HCT116 (cell line): Measurements from ENCODE around the gene NUDT4B. TPM values are rescaled to one million over a fixed set of nuclear protein-coding genes. Genes with fewer than 3 reads are reported as not detected.
"Not testable (repeated sequence)": the region's sequence is repeated elsewhere in the genome, so short reads cannot be mapped to it uniquely, and the experiment has no call there.

Experiments
- ATAC-seq: fragments of 200-7000 bp; cut with Tn5 transposase; 2 replicates; pipeline ENCODE4 v1.9.1; 2020; ENCODE audit warnings: mild to moderate bottlenecking, moderate library complexity
- BruUV-seq: library from RNA; stranded (reverse); fragments of 400-500 nt; replicated peaks from 2 replicates; lab custom pipeline; 2021; lab: Mats Ljungman, UMichigan
- CTCF ChIA-PET: fragments of 300-600 bp; sonication (Branson Sonifier 250); formaldehyde crosslinking; loops from one replicate; lab custom pipeline; 2021; ENCODE audit warnings: antibody characterized with exemption; lab: Charles Lee
- POLR2A ChIA-PET: fragments of 300-600, 350-600 bp; sonication (Branson Sonifier 250); formaldehyde crosslinking; loops from one replicate; lab custom pipeline; 2021; ENCODE audit warnings: antibody characterized with exemption; lab: Charles Lee
- RAD21 ChIA-PET, 2 experiments: fragments of 300-600 bp; sonication (Branson Sonifier 250); formaldehyde crosslinking; loops; one replicate each; lab custom pipeline; 2023; ENCODE audit warnings: low total read pairs in 2 of 2; ENCODE audit not compliant: uncharacterized antibody in 2 of 2, unreplicated experiment in 2 of 2, low non-redundant PET in 1 of 2; lab: Charles Lee
- DNase-seq: peaks from one replicate; pipeline ENCODE4 v3.0.0-alpha.2; 2010; ENCODE audit warnings: low read depth, low spot score
- H2AFZ ChIP-seq: fragments of 200-600 bp; shearing (Covaris generic), sonication (generic); 2 replicates; pipeline ENCODE4 v1.6.1; 2017; ENCODE audit warnings: low read depth, mixed run types, mixed read lengths, antibody characterized with exemption, low read length; ENCODE audit not compliant: poor library complexity, severe bottlenecking
- H3K27ac ChIP-seq: 2 replicates; pipeline ENCODE4 v1.5.1; 2012; ENCODE audit warnings: low read depth, low read length
- H3K27me3 ChIP-seq: fragments of 200-600 bp; sonication (generic); 2 replicates; pipeline ENCODE4 v1.6.1; 2016; ENCODE audit warnings: mixed run types, low read length, mixed read lengths; ENCODE audit not compliant: insufficient read depth
- H3K36me3 ChIP-seq, 2 experiments: fragments of 200-500 bp in 1 of 2; fragments of 200-600 bp in 1 of 2; sonication (Bioruptor generic) in 1 of 2; sonication (generic) in 1 of 2; 2 replicates each; pipeline versions ENCODE4 v1.5.1 to v1.6.1; 2014 to 2016; ENCODE audit warnings: low read length in 2 of 2, inconsistent platforms in 1 of 2, mixed read lengths in 1 of 2, mixed run types in 1 of 2; ENCODE audit not compliant: insufficient read depth in 2 of 2, control insufficient read depth in 1 of 2
- H3K4me1 ChIP-seq, 2 experiments: fragments of 200-600 bp in 1 of 2; sonication (generic) in 1 of 2; 2 replicates each; pipeline versions ENCODE4 v1.5.1 to v1.6.1; 2012 to 2017; ENCODE audit warnings: low read length in 2 of 2, inconsistent platforms in 1 of 2, mild to moderate bottlenecking in 1 of 2, mixed read lengths in 1 of 2, mixed run types in 1 of 2, moderate library complexity in 1 of 2; ENCODE audit not compliant: insufficient read depth in 2 of 2, control insufficient read depth in 1 of 2
- H3K4me2 ChIP-seq: fragments of 200-600 bp; sonication (generic); 2 replicates; pipeline ENCODE4 v1.6.1; 2017; ENCODE audit warnings: mixed run types, low read length, mixed read lengths
- H3K4me3 ChIP-seq, 2 experiments: fragments of 200-600 bp in 1 of 2; sonication (generic) in 1 of 2; replicated peaks in 1 of 2; 2 replicates each; pipeline ENCODE4 v1.5.1; 2011 to 2016; ENCODE audit warnings: low read length in 2 of 2, control low read depth in 1 of 2, low read depth in 1 of 2, mild to moderate bottlenecking in 1 of 2, mixed read lengths in 1 of 2, mixed run types in 1 of 2
- H3K79me2 ChIP-seq: fragments of 200-600 bp; sonication (generic); 2 replicates; pipeline ENCODE4 v1.6.1; 2017; ENCODE audit warnings: mild to moderate bottlenecking, mixed run types, low read length, moderate library complexity, mixed read lengths; ENCODE audit not compliant: insufficient read depth
- H3K9ac ChIP-seq: fragments of 200-600 bp; sonication (generic); 2 replicates; pipeline ENCODE4 v1.6.1; 2016; ENCODE audit warnings: low read length, mixed read lengths
- H3K9me2 ChIP-seq: fragments of 200-600 bp; sonication (generic), shearing (Covaris generic); 2 replicates; pipeline ENCODE4 v1.6.1; 2017; ENCODE audit warnings: mixed run types, mild to moderate bottlenecking, moderate library complexity; ENCODE audit not compliant: insufficient read depth
- H3K9me3 ChIP-seq, 2 experiments: fragments of 200-500 bp in 1 of 2; fragments of 200-600 bp in 1 of 2; sonication (Bioruptor generic) in 1 of 2; sonication (generic) in 1 of 2; 2 replicates each; pipeline ENCODE4 v1.6.1; 2014 to 2017; ENCODE audit warnings: low read length in 2 of 2, mixed read lengths in 2 of 2, inconsistent platforms in 1 of 2, low read depth in 1 of 2, mild to moderate bottlenecking in 1 of 2, mixed run types in 1 of 2, moderate library complexity in 1 of 2; ENCODE audit not compliant: control insufficient read depth in 1 of 2, insufficient read depth in 1 of 2
- H4K20me1 ChIP-seq: fragments of 200-600 bp; sonication (generic), shearing (Covaris generic); 2 replicates; pipeline ENCODE4 v1.6.1; 2017; ENCODE audit warnings: mixed run types, mild to moderate bottlenecking, moderate library complexity; ENCODE audit not compliant: insufficient read depth
- intact Hi-C: fragments of 100-400 bp; cut with micrococcal nuclease; formaldehyde crosslinking; loops from 2 replicates; pipeline ENCODE4 v1.10.0; 2022
- total RNA-seq: library from RNA; stranded (reverse); gene quantifications from one replicate; pipeline ENCODE4 v1.2.1, GENCODE V29; 2021; ENCODE audit not compliant: unreplicated experiment

The NUDT4B gene
- total RNA-seq, 1 experiment from 2014 or later: 0.74 TPM

DNA sequence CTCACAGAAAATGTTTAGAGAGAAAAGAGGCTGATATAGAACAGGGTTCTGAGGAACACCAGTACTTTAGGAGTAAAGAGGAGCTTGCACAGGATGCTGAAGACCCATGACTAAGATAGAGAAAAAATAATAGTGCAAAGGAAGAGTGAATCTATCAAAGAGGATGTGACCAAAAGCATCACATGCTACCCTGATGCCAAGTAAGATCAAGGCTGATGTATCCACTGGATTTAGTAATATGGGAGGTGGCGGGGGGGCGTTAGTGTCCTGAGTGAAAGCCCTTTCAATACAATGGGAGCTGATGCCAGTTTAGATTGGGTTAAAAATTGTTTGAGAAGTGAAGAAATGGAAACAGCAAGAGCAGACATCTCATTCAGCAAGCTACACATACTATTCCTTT lies 11.2 kb downstream of the NUDT4B start:
- ATAC-seq, H3K9me2 ChIP-seq, H3K4me1 ChIP-seq, H3K9ac ChIP-seq, H3K79me2 ChIP-seq, H3K27me3 ChIP-seq, H3K36me3 ChIP-seq, H3K4me3 ChIP-seq, intact Hi-C loops, H4K20me1 ChIP-seq, POLR2A ChIA-PET, H2AFZ ChIP-seq, BruUV-seq, H3K27ac ChIP-seq, CTCF ChIA-PET, H3K4me2 ChIP-seq, DNase-seq, H3K9me3 ChIP-seq, RAD21 ChIA-PET: not testable (repeated sequence)

DNA sequence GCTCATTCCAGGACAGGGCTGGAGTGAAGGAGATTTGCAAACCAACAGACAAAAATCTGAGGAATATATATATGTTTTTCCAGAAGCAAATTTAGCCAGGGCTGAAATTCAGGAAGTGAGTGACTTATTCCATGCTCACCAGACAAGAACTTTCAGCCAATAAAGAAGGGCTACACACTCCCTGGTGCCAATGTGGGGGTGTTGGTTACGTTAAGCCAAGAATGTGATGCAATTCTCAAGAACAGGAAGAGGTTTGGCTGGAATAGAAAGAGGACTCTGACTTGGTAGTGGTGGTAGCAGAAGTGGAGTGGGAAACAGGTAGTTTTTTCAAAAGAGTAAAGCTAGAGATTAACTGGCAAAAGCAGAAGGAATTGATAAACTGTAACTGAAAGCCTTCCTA lies 11.6 kb downstream of the NUDT4B start:
- POLR2A ChIA-PET, intact Hi-C loops: not testable (repeated sequence)

DNA sequence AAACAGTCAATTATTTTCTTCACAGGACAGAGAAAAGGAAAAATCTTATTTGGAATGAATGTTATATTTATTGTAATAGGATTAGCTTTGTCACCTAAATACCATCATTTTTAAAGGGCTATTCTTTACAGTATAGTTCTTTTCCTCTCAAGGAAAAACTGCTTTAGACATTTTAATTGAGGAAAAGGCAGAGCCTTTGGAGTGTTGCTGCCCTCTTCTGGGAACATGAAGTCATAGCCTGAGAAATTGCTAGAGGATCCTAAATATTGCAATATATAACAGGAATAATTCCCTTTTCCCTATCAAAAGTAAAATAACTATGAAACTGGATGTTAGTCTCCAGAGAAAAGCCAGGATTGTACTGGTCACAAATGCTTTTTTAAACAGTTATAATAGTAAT lies 12.8 kb downstream of the NUDT4B start:
- RAD21 ChIA-PET, H3K27ac ChIP-seq, H3K9me2 ChIP-seq, POLR2A ChIA-PET, H3K4me1 ChIP-seq, CTCF ChIA-PET, H3K4me3 ChIP-seq, DNase-seq, H3K9ac ChIP-seq, H2AFZ ChIP-seq, H3K4me2 ChIP-seq, H3K36me3 ChIP-seq, BruUV-seq, H3K27me3 ChIP-seq, H3K79me2 ChIP-seq, H4K20me1 ChIP-seq, intact Hi-C loops, H3K9me3 ChIP-seq: not testable (repeated sequence)
- ATAC-seq: peak; percentile 69

More for the DNA sequence above, 11.6 kb downstream of the NUDT4B start:
- H3K4me1 ChIP-seq, H3K79me2 ChIP-seq, DNase-seq, BruUV-seq, H3K36me3 ChIP-seq, H3K27me3 ChIP-seq, H3K9ac ChIP-seq, RAD21 ChIA-PET, H3K4me3 ChIP-seq, H3K4me2 ChIP-seq, H4K20me1 ChIP-seq, ATAC-seq, H3K9me2 ChIP-seq, CTCF ChIA-PET, H2AFZ ChIP-seq, H3K27ac ChIP-seq, H3K9me3 ChIP-seq: not testable (repeated sequence)

DNA sequence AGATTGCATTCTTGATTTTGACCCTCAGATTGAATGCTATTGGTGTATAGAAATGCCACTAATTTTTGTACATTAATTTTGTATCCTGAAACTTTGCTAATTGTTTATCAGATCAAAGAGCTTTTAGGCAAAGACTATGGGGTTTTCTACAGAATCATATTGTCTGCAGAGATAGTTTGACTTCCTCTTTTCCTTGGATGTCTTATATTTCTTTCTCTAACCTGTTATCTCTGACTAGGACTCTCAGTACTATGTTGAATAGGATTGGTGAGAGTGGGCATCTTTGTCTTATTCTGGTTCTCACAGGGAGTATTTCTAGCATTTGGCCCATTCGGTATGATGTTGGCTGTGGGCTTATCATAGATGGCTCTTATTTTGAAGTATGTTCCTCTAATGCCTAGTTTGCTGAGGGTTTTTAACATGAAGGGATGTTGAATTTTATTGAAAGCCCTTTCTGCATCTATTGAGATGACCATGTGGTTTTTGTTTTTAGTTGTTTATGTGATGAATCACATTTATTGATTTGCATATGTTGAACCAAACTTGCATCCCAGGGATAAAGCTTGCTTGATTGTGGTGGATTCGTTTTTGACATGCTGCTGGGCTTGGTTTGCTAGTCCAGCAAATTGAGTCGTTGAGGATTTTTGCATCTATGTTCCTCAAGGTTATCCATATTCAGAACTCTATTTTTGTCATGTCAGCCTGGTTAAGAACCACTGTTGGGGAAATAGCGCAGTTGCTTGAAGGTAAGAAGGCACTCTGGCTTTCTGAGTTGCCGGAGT lies 16.9 kb downstream of the NUDT4B start:
- BruUV-seq, CTCF ChIA-PET, H3K27me3 ChIP-seq, H3K9me3 ChIP-seq, H3K36me3 ChIP-seq, H3K4me1 ChIP-seq, intact Hi-C loops, H4K20me1 ChIP-seq, H3K9ac ChIP-seq, ATAC-seq, H2AFZ ChIP-seq, RAD21 ChIA-PET, POLR2A ChIA-PET, H3K9me2 ChIP-seq, H3K4me3 ChIP-seq, DNase-seq, H3K4me2 ChIP-seq, H3K27ac ChIP-seq, H3K79me2 ChIP-seq: not testable (repeated sequence)
